Fibroblast of lung (primary cell): ENCODE measurements around the gene KCTD20. TPM values are rescaled to one million over a fixed set of nuclear protein-coding genes. Genes with fewer than 3 reads are reported as not detected.

Experiments
- DNase-seq, 2 donors: peaks; one replicate each; pipeline versions ENCODE4 v3.0.0 to v3.0.0-alpha.2; 2010; ENCODE audit warnings: low read depth in 2 of 2
- H2AFZ ChIP-seq: 2 replicates; pipeline ENCODE4 v1.5.1; 2012; ENCODE audit warnings: low read length, control low read depth, inconsistent platforms
- H3K27ac ChIP-seq: 2 replicates; pipeline ENCODE4 v1.5.1; 2011; ENCODE audit warnings: low read length, control low read depth; ENCODE audit not compliant: insufficient read depth
- H3K27me3 ChIP-seq: 2 replicates; pipeline ENCODE4 v1.5.1; 2011; ENCODE audit warnings: mild to moderate bottlenecking, low read length; ENCODE audit not compliant: control insufficient read depth, insufficient read depth
- H3K36me3 ChIP-seq: 2 replicates; pipeline ENCODE4 v1.5.1; 2011; ENCODE audit warnings: low read length; ENCODE audit not compliant: control insufficient read depth, insufficient read depth
- H3K4me1 ChIP-seq: 2 replicates; pipeline ENCODE4 v1.5.1; 2011; ENCODE audit warnings: low read length; ENCODE audit not compliant: control insufficient read depth, insufficient read depth; ENCODE audit errors: extremely low read depth
- H3K4me2 ChIP-seq: 2 replicates; pipeline ENCODE4 v1.5.1; 2011; ENCODE audit warnings: low read length, control low read depth; ENCODE audit not compliant: insufficient read depth; ENCODE audit errors: extremely low read depth
- H3K4me3 ChIP-seq, 4 experiments: fragments of 200-600 bp in 1 of 4; sonication (generic) in 1 of 4; replicated peaks in 1 of 4; 2 replicates each; pipeline ENCODE4 v1.5.1; 2011 to 2016; ENCODE audit warnings: low read length in 4 of 4, low read depth in 3 of 4, mild to moderate bottlenecking in 3 of 4, control low read depth in 2 of 4, inconsistent platforms in 1 of 4, mixed read lengths in 1 of 4; ENCODE audit not compliant: insufficient read depth in 1 of 4; ENCODE audit errors: control extremely low read depth in 1 of 4
- H3K79me2 ChIP-seq: 2 replicates; pipeline ENCODE4 v1.5.1; 2012; ENCODE audit warnings: mild to moderate bottlenecking, low read length, inconsistent platforms; ENCODE audit not compliant: control insufficient read depth, insufficient read depth
- H3K9ac ChIP-seq: 2 replicates; pipeline ENCODE4 v1.5.1; 2011; ENCODE audit warnings: mild to moderate bottlenecking, low read length, control low read depth; ENCODE audit not compliant: insufficient read depth
- H3K9me3 ChIP-seq: 2 replicates; pipeline ENCODE4 v1.5.1; 2012; ENCODE audit warnings: low read depth, low read length; ENCODE audit not compliant: control insufficient read depth, insufficient read depth
- H4K20me1 ChIP-seq: 2 replicates; pipeline ENCODE4 v1.5.1; 2011; ENCODE audit warnings: low read length; ENCODE audit not compliant: control insufficient read depth, insufficient read depth; ENCODE audit errors: extremely low read depth
- CTCF ChIP-seq, 2 donors: IDR thresholded peaks in 1 of 2; conservative IDR thresholded peaks in 1 of 2; 1 replicate in 1 of 2; 2 replicates in 1 of 2; pipeline ENCODE4 v1.5.1; 2011 to 2012; ENCODE audit warnings: low read length in 2 of 2, control low read depth in 1 of 2, inconsistent platforms in 1 of 2, low read depth in 1 of 2, mild to moderate bottlenecking in 1 of 2
- EZH2 ChIP-seq: IDR thresholded peaks from 2 replicates; pipeline ENCODE4 v1.5.1; 2012; ENCODE audit warnings: low read length, control low read depth, mild to moderate bottlenecking; ENCODE audit errors: missing control alignments
- polyA plus RNA-seq, 2 donors: library from polyadenylated mRNA; depleted of rRNA in 1 of 2; stranded (reverse) in 1 of 2; unstranded in 1 of 2; fragments of >200 nt; gene quantifications; 2 replicates each; pipeline ENCODE4 v1.2.1, GENCODE V29; 2011 to 2012; ENCODE audit warnings: missing spikeins in 1 of 2
- total RNA-seq: library from RNA; depleted of rRNA; stranded (reverse); fragments of >200 nt; gene quantifications from 2 replicates; pipeline ENCODE4 v1.2.1, GENCODE V29; 2014

Gene KCTD20
- total and polyA plus RNA-seq, 2 donors (not counting 1 experiment from before 2014, with no cell fraction given) = 39.6 to 87.4 TPM

- H2AFZ ChIP-seq = no peak overlapping the region
- no peak overlapping the region for H3K4me3 ChIP-seq
- no peak overlapping the region for H3K27ac ChIP-seq
- no peaks in the 10 kb centered on the region for H3K79me2 ChIP-seq
- no peak overlapping the region for H3K4me2 ChIP-seq
- H3K36me3 ChIP-seq = no peaks in the 10 kb centered on the region
- H3K27me3 ChIP-seq = no peaks in the 10 kb centered on the region
- no peaks in the 10 kb centered on the region for H3K4me1 ChIP-seq
- TF ChIP-seq CTCF (conservative IDR thresholded peaks at IDR 0.05 in 1 of 2, IDR thresholded peaks at IDR 0.05 in 1 of 2; ENCODE audit: low read depth in 1 of 2, low read length in 2 of 2) (peak in 1 of 2 donors; percentile 42), EZH2 (no peak)
- H3K9me3 ChIP-seq = no peaks in the 10 kb centered on the region
- no peak overlapping the region for H3K9ac ChIP-seq
- no peaks in the 10 kb centered on the region for H4K20me1 ChIP-seq
- DNase-seq = no peak
These were observed 13.9 kb upstream of the KCTD20 start for GRCh38 chr6:36428911-36429310.

DNA sequence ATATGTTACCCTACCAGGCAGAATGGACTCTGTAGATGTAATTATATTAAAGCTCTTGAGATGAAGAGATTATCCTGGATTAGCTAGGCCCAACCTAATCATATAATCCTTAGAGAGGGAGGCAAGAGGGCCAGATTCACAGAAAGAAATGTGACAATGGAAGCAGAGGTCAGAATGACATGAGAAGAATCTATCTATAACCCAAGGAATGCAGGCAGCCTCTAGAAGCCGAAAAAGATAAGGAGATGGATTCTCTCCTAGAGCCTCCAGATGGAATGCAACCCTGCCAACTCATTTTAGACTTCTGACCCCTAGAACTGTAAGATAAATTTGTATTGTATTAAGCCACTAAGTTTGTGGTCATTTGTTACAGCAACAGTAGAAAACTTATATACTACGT lies 12.4 kb upstream of the KCTD20 start:
- no peaks in the 10 kb centered on the region for H3K36me3 ChIP-seq
- H3K4me2 ChIP-seq = no peak overlapping the region
- H3K4me1 ChIP-seq = no peaks in the 10 kb centered on the region
- no peaks in the 10 kb centered on the region for H3K27me3 ChIP-seq
- H3K79me2 ChIP-seq = no peaks in the 10 kb centered on the region
- H3K27ac ChIP-seq = no peak overlapping the region
- no peak overlapping the region for H3K9ac ChIP-seq
- H2AFZ ChIP-seq = no peak overlapping the region
- H3K9me3 ChIP-seq = no peaks in the 10 kb centered on the region
- peak in 1 of 2 donors; percentile 70 for DNase-seq
- no peak for TF ChIP-seq CTCF (conservative IDR thresholded peaks at IDR 0.05 in 1 of 2, IDR thresholded peaks at IDR 0.05 in 1 of 2; ENCODE audit: low read depth in 1 of 2, low read length in 2 of 2)
- TF ChIP-seq EZH2 = no peak
- H3K4me3 ChIP-seq = no peak overlapping the region
- no peaks in the 10 kb centered on the region for H4K20me1 ChIP-seq

GRCh38 chr6:36431197-36431596 lies 11.6 kb upstream of the KCTD20 start:
- Histone ChIP-seq H3K4me2 (no peak overlapping the region), H3K9ac (no peak overlapping the region), H4K20me1 (no peaks in the 10 kb centered on the region), H3K36me3 (no peaks in the 10 kb centered on the region), H3K27me3 (no peaks in the 10 kb centered on the region), H3K4me3 (no peak overlapping the region), H3K79me2 (no peaks in the 10 kb centered on the region), H2AFZ (no peak overlapping the region), H3K4me1 (no peaks in the 10 kb centered on the region), H3K9me3 (no peaks in the 10 kb centered on the region), H3K27ac (no peak overlapping the region)
- no peak for TF ChIP-seq CTCF (conservative IDR thresholded peaks at IDR 0.05 in 1 of 2, IDR thresholded peaks at IDR 0.05 in 1 of 2; ENCODE audit: low read depth in 1 of 2, low read length in 2 of 2)
- TF ChIP-seq EZH2 = no peak
- no peak for DNase-seq
